ENCODE results near the gene NDUFS7.

NDUFS7 gene

GRCh38 chr19:1386945-1387683 lies 3.4 kb downstream of the NDUFS7 start:
- DNase-seq: no peak

DNA sequence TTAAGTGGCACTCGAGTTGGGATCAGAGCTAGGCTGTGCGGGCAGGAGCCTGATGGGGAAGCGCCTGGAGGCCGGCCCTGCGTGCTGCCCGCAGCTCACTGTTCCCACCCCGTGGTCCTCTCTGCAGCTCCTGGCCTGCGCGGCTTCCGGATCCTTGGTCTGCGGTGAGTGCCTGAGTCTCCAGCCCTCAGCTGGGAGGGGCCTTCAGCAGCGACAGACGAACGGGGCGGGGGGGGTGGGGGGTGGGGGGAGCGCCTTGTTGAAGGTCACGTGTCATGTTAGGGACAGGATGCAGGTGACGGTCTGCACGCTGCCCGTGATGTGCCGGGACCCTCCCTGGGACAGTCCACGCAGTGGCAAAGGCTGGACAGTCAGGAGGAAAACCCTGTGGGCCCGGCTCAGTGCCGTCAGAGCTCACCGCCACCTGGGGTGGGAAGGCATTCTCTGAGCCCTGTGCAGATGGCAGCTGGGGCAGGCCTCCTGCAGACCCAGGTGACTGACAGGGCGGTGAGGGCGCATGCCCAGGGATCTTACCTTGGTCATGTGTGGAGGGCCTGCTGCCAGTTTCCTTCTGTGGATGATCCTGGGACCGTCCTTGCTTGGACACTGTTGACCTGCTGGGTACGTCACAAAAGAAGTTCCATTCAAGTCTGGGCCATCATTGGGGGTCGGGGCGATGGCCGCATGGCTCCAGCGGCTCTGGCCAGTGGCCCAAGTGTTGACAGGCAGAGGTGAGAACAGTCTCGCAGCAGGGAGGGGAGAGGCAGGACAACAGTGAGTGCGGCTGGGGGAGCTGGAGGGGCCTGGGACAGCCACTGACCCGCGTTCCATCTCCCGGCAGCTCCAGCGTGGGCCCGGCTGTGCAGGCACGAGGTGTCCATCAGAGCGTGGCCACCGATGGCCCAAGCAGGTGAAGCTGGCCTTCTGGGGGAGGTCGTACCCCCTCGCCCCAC lies 4.3 kb downstream of the NDUFS7 start:
- DNase-seq: no peak

GRCh38 chr19:1388637-1389026 lies 4.9 kb downstream of the NDUFS7 start:
- DNase-seq: no peak

DNA sequence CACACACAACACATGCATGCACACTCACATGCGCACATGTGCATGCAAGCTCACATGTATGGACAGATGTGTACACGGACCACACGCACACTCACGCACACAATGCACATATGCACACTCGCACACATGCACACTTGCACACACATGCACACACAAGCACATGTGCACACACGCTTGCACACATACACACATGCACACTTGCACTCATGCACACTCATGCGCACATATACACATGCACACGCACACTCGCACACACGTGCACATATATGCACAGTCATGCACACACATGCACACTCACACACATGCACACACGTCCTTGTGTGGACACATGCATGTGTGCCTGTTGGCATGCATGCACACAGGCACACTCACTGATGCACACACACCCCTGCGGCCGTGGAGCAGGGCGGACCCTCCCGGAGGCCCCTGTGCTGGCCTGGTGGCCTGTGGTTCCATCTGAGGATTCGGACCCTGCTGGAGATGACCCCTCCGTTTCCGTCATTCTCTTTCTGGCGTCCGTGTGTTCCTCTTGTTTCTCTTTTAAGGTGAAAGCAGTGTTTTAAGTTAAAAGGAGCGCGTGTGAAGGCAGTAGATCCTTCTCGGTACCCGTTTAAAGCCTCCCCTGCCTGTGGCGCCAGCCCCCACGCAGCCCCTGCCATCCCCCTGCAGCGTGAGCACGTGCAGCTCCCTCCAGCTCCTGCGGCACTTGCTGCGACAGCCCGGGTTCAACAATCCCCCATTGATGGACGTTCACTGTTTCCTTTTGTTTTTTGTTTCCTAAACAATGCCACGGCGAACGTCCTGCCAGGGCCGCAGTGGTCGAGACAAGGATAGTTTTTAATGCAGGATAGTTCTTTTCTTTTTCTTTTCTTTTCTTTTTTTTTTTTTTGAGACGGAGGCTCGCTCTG lies 5.6 kb downstream of the NDUFS7 start:
- DNase-seq: no peak

- DNase-seq: no peak
These were observed 7.2 kb downstream of the NDUFS7 start for GRCh38 chr19:1390890-1391423.

DNA sequence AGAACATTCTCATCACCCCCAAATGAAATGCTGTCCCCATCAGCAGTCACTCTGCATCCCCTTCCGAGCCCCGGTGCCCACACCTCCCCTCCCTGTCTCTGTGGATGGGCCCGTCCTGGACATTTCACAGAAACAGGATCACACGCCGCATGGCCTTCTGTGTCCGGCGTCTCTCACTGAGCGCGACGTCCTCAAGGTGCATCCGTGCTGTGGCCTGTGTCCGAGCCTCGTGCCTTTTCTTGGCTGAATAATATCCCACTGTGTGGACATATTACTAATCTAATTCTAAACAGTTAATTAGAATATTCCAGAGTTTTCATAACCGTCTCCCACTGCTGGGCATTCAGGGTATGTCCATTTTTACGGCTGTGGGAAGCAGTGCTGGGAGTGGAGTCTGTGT lies 8.7 kb downstream of the NDUFS7 start:
- DNase-seq: no peak

DNA sequence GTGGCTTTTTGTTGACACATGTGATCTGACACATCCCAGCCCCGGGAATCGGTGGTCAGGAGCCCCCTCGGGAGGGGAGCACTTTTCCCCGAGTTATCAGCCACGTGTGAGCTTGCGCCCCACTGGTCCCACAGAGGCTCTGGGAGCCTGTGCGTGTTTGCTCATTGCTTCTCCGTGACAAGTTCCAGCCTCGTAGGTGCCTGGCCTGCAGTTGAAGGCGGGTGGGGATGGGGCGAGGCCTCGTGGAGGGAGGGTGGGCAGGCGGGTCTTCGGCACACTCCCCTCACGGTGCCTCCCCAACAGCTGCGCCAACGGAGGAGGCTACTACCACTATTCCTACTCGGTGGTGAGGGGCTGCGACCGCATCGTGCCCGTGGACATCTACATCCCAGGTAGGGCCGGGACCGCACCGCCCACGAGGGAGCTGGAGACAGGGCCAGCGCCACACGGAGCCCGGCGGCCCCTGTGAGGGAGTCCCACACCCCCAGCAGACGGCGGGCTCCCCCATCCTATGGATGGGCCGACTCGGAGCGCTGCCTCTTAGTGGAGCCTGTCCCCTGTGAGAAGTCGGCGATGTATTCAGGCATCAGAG lies 9.3 kb downstream of the NDUFS7 start:
- no peak for DNase-seq

DNA sequence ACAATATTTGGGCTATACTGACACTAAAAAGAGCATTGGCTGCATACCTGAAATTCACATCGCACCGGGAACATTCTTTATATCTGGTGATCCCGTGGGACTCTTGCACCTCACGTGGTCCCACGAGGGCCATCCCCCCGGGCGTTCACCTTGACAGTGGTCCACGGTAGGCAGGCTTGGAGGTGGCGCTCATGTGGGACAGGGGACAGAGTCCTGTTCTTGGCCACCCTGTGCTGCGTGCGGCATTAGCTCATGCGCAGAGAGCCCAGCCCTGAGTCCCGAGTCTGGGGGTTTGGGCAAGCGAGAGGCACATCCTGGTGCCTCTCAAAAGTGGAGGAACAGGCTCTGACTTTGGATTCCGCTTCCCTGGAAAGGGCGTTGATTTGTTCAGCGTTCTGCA lies 10.1 kb downstream of the NDUFS7 start:
- DNase-seq: no peak

GRCh38 chr19:1394252-1395193 lies 10.8 kb downstream of the NDUFS7 start:
- no peak for DNase-seq

DNA sequence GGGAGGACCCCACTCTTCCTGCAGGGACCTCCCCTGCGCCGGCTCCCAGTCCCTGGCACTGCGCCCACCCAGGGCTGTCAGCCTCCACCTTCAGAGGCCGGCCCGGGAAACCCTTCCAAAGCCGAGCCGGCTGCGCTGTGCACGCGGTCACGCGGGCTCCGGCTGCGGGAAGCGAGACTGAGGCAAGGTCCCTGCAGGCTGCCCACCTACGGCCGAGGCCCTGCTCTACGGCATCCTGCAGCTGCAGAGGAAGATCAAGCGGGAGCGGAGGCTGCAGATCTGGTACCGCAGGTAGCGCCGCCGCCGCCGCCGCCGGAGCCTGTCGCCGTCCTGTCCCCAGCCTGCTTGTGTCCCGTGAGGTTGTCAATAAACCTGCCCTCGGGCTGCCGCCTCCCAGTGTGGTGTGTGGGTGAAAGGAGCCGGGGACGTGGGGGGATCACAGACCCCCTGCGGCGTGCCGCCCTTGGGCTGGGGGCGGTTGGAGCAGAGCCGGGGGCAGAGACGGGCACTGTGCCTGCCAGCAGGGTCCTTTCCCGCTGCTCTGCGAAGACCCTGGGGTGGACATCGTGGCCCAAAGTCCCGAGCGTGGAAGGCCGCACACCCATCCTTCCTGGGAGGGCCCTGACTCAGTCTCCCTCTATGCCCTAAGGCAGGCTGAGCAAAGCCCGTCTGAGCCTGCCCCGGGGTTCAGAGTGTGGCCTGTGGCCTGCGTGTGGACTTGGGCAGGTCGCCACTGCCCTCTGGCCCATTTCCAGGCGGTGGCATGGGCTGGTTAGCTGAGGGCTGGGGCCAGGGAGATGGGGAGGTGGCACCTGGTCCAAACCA lies 11.7 kb downstream of the NDUFS7 start:
- DNase-seq: no peak

GRCh38 chr19:1396019-1396767 lies 12.5 kb downstream of the NDUFS7 start:
- DNase-seq: no peak

- no peak for DNase-seq
These were observed 13.3 kb downstream of the NDUFS7 start for GRCh38 chr19:1396768-1397679.

- DNase-seq: no peak
These were observed 14.1 kb downstream of the NDUFS7 start for GRCh38 chr19:1397838-1398237.

- no peak for DNase-seq
These were observed 15.4 kb downstream of the NDUFS7 start for GRCh38 chr19:1399079-1399478.

DNA sequence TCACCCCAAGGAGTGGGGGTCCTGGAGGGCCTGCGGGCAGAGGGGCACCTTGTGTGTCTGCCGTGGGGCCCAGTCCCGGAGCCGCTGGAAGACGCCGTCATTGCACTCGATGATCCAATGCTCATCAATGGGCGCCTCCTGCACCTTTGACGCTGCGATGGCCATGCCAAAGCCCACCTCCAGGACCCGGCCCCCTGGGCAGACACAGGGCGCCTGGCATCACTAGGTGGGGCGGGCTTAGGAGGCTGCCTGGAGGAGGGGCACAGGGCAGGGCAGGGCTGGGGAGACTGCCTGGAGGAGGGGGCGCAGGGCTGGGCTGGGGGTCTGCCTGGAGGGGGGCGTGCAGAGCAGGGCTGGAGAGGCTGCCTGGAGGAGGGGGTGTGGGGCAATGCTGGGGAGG lies 16.0 kb downstream of the NDUFS7 start:
- DNase-seq: no peak

GRCh38 chr19:1400281-1401137 lies 16.8 kb downstream of the NDUFS7 start:
- DNase-seq: no peak

All from stimulated activated CD4-positive, alpha-beta T cell treated with anti-CD3 and anti-CD28 coated beads, Interleukin-2, amount 100 ng/mL, for 24 hours (primary cell).